ENCODE results near the gene MARCO. TPM values are rescaled to one million over a fixed set of nuclear protein-coding genes. Genes with fewer than 3 reads are reported as not detected.

The MARCO gene
- total RNA-seq, 1 donor from 2014 or later = not detected

- no peaks in the 10 kb centered on the region for H3K27me3 Mint-ChIP-seq (ENCODE audit: low read depth)
- DNase-seq (ENCODE audit: low spot score) = no peak
- no peaks in the 10 kb centered on the region for H3K9me3 Mint-ChIP-seq
- intact Hi-C loops (cut with micrococcal nuclease) = no loop called here
- H3K27ac Mint-ChIP-seq = no peak overlapping the region
- no peaks in the 10 kb centered on the region for H3K36me3 Mint-ChIP-seq (ENCODE audit: low read depth)
- H3K4me3 Mint-ChIP-seq (ENCODE audit: low read depth) = no peak overlapping the region
- H3K4me1 Mint-ChIP-seq (ENCODE audit: low read depth) = no peaks in the 10 kb centered on the region
Measured at GRCh38 chr2:118913803-118914645, 28.0 kb upstream of the MARCO start.

DNA sequence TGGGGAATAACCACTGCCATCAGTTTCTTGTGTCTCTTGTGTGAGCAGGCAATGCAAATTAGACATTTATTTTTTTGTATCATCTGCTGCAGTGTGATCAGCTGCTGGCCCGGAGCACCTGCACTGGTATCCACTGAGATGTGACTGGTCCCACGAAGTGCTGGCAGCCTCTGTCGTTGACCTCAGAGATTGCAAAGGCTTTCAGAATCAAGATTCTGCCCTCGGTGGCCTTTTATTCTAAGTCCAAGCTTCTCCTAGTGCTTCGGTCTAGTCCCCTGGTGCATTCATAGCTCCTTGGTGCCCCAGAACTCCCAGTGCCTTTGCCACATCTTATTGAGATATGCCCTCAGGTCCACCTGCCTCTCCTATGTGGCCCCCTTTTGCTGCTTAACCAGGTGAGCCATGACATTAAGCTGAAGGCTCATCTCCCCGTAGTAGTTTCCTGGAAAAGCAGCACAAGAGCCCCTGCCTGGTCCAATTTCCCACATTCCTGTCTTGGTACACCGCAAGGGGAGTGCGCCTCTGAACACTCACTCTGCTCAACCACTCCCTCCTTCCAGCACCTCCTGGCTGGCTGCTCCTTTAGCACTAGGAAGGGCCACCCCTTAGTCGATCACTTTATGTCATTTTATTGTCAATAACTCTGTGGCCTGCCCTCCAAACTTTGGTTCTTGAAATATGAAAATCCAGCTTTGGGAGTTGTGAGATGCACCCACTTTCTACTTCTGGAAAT, 27.1 kb upstream of the MARCO start:
- no peaks in the 10 kb centered on the region for H3K9me3 Mint-ChIP-seq
- H3K27me3 Mint-ChIP-seq (ENCODE audit: low read depth) = no peaks in the 10 kb centered on the region
- intact Hi-C loops (cut with micrococcal nuclease) = no loop called here
- no peaks in the 10 kb centered on the region for H3K36me3 Mint-ChIP-seq (ENCODE audit: low read depth)
- no peaks in the 10 kb centered on the region for H3K4me1 Mint-ChIP-seq (ENCODE audit: low read depth)
- no peak overlapping the region for H3K27ac Mint-ChIP-seq
- no peak overlapping the region for H3K4me3 Mint-ChIP-seq (ENCODE audit: low read depth)
- DNase-seq (ENCODE audit: low spot score) = no peak

DNA sequence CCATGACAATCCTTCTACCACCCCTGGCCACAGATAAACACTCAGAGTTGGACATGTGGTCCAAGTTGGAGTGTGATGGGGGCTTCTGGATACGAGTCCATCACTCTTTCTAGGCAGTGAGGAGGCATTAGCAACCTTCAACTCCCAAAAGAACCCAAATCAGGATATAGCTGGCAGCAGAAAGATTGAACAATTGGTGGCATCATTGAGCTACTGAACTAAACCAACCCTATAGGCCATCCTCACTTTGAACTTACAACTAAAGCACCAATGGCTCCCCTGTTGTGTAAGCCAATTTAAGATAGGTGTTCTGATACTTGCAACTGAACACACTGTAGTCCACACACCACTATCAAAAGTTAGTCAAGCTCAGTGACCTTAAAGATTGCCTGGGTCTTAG, 24.0 kb upstream of the MARCO start:
- H3K4me3 Mint-ChIP-seq (ENCODE audit: low read depth) = no peak overlapping the region
- no peaks in the 10 kb centered on the region for H3K9me3 Mint-ChIP-seq

DNA sequence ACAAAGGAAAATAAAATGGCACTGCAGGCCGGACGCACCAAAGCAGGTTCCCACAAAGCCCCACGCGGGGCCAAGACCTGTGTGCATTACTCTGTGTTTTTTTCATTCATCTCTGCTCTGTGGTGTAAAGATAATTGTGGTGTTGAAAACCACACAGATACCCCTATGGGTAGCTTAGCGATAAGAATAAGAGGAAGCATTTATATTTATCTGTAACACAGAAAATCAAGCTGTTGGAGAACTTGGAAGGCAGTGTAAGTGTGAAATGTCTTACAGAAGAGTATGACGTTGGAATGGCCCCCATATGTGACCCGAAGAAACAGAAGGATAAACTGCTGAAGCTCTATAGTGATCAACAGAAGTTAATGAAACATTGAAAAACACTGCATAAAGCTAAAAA, 20.3 kb upstream of the MARCO start:
- Mint-ChIP-seq H3K9me3 (no peaks in the 10 kb centered on the region), H3K4me3 (ENCODE audit: low read depth) (no peak overlapping the region), H3K27ac (no peak overlapping the region), H3K36me3 (ENCODE audit: low read depth) (no peaks in the 10 kb centered on the region), H3K27me3 (ENCODE audit: low read depth) (peaks cover 1% of the 10 kb centered on the region), H3K4me1 (ENCODE audit: low read depth) (no peaks in the 10 kb centered on the region)
- no peak for DNase-seq (ENCODE audit: low spot score)
- intact Hi-C loops (cut with micrococcal nuclease) = no loop called here

More for the DNA sequence above, 24.0 kb upstream of the MARCO start:
- H3K36me3 Mint-ChIP-seq (ENCODE audit: low read depth) = no peaks in the 10 kb centered on the region
- H3K27ac Mint-ChIP-seq = no peak overlapping the region
- no peaks in the 10 kb centered on the region for H3K4me1 Mint-ChIP-seq (ENCODE audit: low read depth)
- peaks cover 1% of the 10 kb centered on the region for H3K27me3 Mint-ChIP-seq (ENCODE audit: low read depth)
- DNase-seq (ENCODE audit: low spot score) = no peak
- intact Hi-C loops (cut with micrococcal nuclease) = no loop called here

DNA sequence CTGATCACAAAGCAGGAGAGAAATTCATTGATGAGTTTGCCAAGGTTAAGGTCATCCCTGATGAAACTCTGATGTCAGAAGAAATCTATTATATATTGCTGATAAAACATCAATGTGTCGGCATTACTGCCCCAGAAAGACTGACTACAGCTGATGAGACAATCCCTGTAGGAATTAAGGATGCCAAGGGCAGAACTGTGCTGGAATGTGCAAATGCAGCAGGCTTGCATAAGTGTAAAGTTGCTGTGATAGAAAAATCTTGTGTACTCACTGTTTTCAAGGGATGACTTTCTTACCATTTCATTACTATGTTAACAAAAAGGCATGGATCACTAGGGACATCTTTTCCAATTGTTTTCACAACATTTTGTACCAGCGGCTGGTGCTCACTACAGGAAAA, 19.7 kb upstream of the MARCO start:
- DNase-seq (ENCODE audit: low spot score) = no peak
- Mint-ChIP-seq H3K36me3 (ENCODE audit: low read depth) (no peaks in the 10 kb centered on the region), H3K4me1 (ENCODE audit: low read depth) (no peaks in the 10 kb centered on the region), H3K9me3 (no peaks in the 10 kb centered on the region), H3K27me3 (ENCODE audit: low read depth) (peaks cover 1% of the 10 kb centered on the region), H3K27ac (no peak overlapping the region), H3K4me3 (ENCODE audit: low read depth) (no peak overlapping the region)
- intact Hi-C loops (cut with micrococcal nuclease) = no loop called here

GRCh38 chr2:118923371-118923770, 18.6 kb upstream of the MARCO start:
- H3K27me3 Mint-ChIP-seq (ENCODE audit: low read depth) = peaks cover 1% of the 10 kb centered on the region
- DNase-seq (ENCODE audit: low spot score) = no peak
- intact Hi-C loops (cut with micrococcal nuclease) = no loop called here

GRCh38 chr2:118925476-118925875, 16.5 kb upstream of the MARCO start:
- DNase-seq (ENCODE audit: low spot score) = no peak
- Mint-ChIP-seq H3K4me3 (ENCODE audit: low read depth) (no peak overlapping the region), H3K9me3 (no peaks in the 10 kb centered on the region), H3K27me3 (ENCODE audit: low read depth) (peaks cover 1% of the 10 kb centered on the region), H3K4me1 (ENCODE audit: low read depth) (no peaks in the 10 kb centered on the region), H3K27ac (no peak overlapping the region), H3K36me3 (ENCODE audit: low read depth) (no peaks in the 10 kb centered on the region)
- intact Hi-C loops (cut with micrococcal nuclease) = no loop called here

More at GRCh38 chr2:118923371-118923770, 18.6 kb upstream of the MARCO start:
- no peaks in the 10 kb centered on the region for H3K4me1 Mint-ChIP-seq (ENCODE audit: low read depth)
- no peaks in the 10 kb centered on the region for H3K36me3 Mint-ChIP-seq (ENCODE audit: low read depth)
- H3K9me3 Mint-ChIP-seq = no peaks in the 10 kb centered on the region
- H3K4me3 Mint-ChIP-seq (ENCODE audit: low read depth) = no peak overlapping the region
- H3K27ac Mint-ChIP-seq = no peak overlapping the region

DNA sequence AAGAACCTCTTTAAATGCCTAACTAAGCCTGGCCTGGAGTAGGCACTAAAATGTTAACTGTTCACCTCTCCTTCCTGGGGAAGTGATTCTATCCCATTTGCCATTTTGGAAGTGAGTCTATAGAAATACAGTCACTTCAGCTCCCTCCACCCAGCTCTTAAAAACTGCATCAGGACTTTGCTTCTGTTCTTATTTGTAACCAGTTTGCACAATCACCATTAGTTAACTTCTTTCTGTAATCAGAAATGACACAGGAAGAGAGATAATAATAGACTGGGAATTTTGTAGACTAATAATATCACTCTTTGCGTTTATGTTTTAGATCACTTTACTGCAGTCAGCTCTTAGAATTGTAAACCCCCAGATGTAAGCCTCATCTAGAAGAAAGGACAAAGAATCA, 16.0 kb upstream of the MARCO start:
- H3K9me3 Mint-ChIP-seq = no peaks in the 10 kb centered on the region
- no peak overlapping the region for H3K4me3 Mint-ChIP-seq (ENCODE audit: low read depth)
- H3K36me3 Mint-ChIP-seq (ENCODE audit: low read depth) = no peaks in the 10 kb centered on the region
- no peak overlapping the region for H3K27ac Mint-ChIP-seq
- intact Hi-C loops (cut with micrococcal nuclease) = no loop called here
- DNase-seq (ENCODE audit: low spot score) = no peak
- H3K4me1 Mint-ChIP-seq (ENCODE audit: low read depth) = no peaks in the 10 kb centered on the region
- H3K27me3 Mint-ChIP-seq (ENCODE audit: low read depth) = peaks cover 1% of the 10 kb centered on the region

- Mint-ChIP-seq H3K9me3 (peaks cover 11% of the 10 kb centered on the region), H3K27me3 (ENCODE audit: low read depth) (no peaks in the 10 kb centered on the region), H3K4me3 (ENCODE audit: low read depth) (no peak overlapping the region), H3K36me3 (ENCODE audit: low read depth) (no peaks in the 10 kb centered on the region), H3K4me1 (ENCODE audit: low read depth) (no peaks in the 10 kb centered on the region), H3K27ac (no peak overlapping the region)
- no peak for DNase-seq (ENCODE audit: low spot score)
- intact Hi-C loops (cut with micrococcal nuclease) = no loop called here
Measured at GRCh38 chr2:118929059-118929458, 12.9 kb upstream of the MARCO start.

- Mint-ChIP-seq H3K9me3 (peaks cover 11% of the 10 kb centered on the region), H3K4me3 (ENCODE audit: low read depth) (no peak overlapping the region), H3K36me3 (ENCODE audit: low read depth) (no peaks in the 10 kb centered on the region), H3K27me3 (ENCODE audit: low read depth) (no peaks in the 10 kb centered on the region), H3K27ac (no peak overlapping the region), H3K4me1 (ENCODE audit: low read depth) (no peaks in the 10 kb centered on the region)
- intact Hi-C loops (cut with micrococcal nuclease) = no loop called here
- no peak for DNase-seq (ENCODE audit: low spot score)
Measured at GRCh38 chr2:118932949-118933348, 9.0 kb upstream of the MARCO start.

GRCh38 chr2:118936306-118936705, 5.7 kb upstream of the MARCO start:
- no peak overlapping the region for H3K27ac Mint-ChIP-seq
- DNase-seq (ENCODE audit: low spot score) = no peak
- no peaks in the 10 kb centered on the region for H3K36me3 Mint-ChIP-seq (ENCODE audit: low read depth)
- intact Hi-C loops (cut with micrococcal nuclease) = no loop called here
- no peaks in the 10 kb centered on the region for H3K4me1 Mint-ChIP-seq (ENCODE audit: low read depth)
- H3K27me3 Mint-ChIP-seq (ENCODE audit: low read depth) = no peaks in the 10 kb centered on the region
- peaks cover 11% of the 10 kb centered on the region for H3K9me3 Mint-ChIP-seq
- no peak overlapping the region for H3K4me3 Mint-ChIP-seq (ENCODE audit: low read depth)

- intact Hi-C loops (cut with micrococcal nuclease) = no loop called here
- no peak overlapping the region for H3K27ac Mint-ChIP-seq
- no peaks in the 10 kb centered on the region for H3K4me1 Mint-ChIP-seq (ENCODE audit: low read depth)
- H3K27me3 Mint-ChIP-seq (ENCODE audit: low read depth) = no peaks in the 10 kb centered on the region
- no peaks in the 10 kb centered on the region for H3K36me3 Mint-ChIP-seq (ENCODE audit: low read depth)
- DNase-seq (ENCODE audit: low spot score) = no peak
- peaks cover 11% of the 10 kb centered on the region for H3K9me3 Mint-ChIP-seq
- H3K4me3 Mint-ChIP-seq (ENCODE audit: low read depth) = no peak overlapping the region
Measured at GRCh38 chr2:118936936-118937335, 5.1 kb upstream of the MARCO start.

GRCh38 chr2:118937817-118938216, 4.2 kb upstream of the MARCO start:
- Mint-ChIP-seq H3K27me3 (ENCODE audit: low read depth) (no peaks in the 10 kb centered on the region), H3K9me3 (peaks cover 9% of the 10 kb centered on the region), H3K27ac (no peak overlapping the region), H3K36me3 (ENCODE audit: low read depth) (no peaks in the 10 kb centered on the region), H3K4me3 (ENCODE audit: low read depth) (no peak overlapping the region), H3K4me1 (ENCODE audit: low read depth) (no peaks in the 10 kb centered on the region)
- no peak for DNase-seq (ENCODE audit: low spot score)
- intact Hi-C loops (cut with micrococcal nuclease) = no loop called here
